Tibial nerve (tissue), 3 donors: ENCODE measurements around the gene RPN1.

Experiments
- POLR2A ChIP-seq, 2 donors: fragments of 450-650 bp; IDR thresholded peaks; one replicate each; pipeline ENCODE4 v1.6.1; 2017; ENCODE audit warnings: antibody characterized with exemption in 2 of 2, mild to moderate bottlenecking in 2 of 2, moderate library complexity in 2 of 2
- TF ChIP-seq, protein P1 (sequence below), 5 experiments: fragments of 200-600 bp in 3 of 5; fragments of 450-650 bp in 2 of 5; sonication (generic) in 3 of 5; IDR thresholded peaks; one replicate each; pipeline ENCODE4 v1.5.1; 2016 to 2019; ENCODE audit warnings: antibody characterized with exemption in 5 of 5, mild to moderate bottlenecking in 3 of 5, moderate library complexity in 2 of 5

DNA sequence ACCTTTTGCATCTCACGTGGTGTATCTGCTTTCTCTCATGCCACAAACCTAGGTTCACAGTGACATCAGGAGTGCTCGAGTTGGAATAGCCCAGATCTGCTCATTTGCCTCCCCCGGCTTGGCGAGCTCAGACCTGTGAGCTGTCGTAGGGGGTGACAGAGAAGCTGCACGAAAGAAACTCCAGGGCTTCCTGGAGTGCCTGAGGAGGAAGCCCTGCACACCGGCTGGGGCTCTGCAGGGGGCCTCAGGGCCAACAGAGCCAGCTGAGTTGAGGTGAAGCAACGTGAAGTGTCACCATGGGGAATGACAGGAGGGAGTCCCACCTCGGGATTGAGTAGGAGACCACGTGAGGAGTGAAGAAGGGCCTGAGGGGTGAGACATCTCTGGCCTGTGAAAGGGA, 62.5 kb downstream of the RPN1 start:
- TF ChIP-seq, protein P1, sequence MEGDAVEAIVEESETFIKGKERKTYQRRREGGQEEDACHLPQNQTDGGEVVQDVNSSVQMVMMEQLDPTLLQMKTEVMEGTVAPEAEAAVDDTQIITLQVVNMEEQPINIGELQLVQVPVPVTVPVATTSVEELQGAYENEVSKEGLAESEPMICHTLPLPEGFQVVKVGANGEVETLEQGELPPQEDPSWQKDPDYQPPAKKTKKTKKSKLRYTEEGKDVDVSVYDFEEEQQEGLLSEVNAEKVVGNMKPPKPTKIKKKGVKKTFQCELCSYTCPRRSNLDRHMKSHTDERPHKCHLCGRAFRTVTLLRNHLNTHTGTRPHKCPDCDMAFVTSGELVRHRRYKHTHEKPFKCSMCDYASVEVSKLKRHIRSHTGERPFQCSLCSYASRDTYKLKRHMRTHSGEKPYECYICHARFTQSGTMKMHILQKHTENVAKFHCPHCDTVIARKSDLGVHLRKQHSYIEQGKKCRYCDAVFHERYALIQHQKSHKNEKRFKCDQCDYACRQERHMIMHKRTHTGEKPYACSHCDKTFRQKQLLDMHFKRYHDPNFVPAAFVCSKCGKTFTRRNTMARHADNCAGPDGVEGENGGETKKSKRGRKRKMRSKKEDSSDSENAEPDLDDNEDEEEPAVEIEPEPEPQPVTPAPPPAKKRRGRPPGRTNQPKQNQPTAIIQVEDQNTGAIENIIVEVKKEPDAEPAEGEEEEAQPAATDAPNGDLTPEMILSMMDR (IDR thresholded peaks at IDR 0.05): no peak
- no peak for TF ChIP-seq POLR2A (IDR thresholded peaks at IDR 0.05)
